Liver (tissue), 9 donors: ENCODE results near the gene GRIA1. TPM values are rescaled to one million over a fixed set of nuclear protein-coding genes. Genes with fewer than 3 reads are reported as not detected.

Source experiments
- DNase-seq: peaks from one replicate; pipeline ENCODE4 v3.0.0-alpha.2; 2017; ENCODE audit warnings: low spot score
- H3K27ac ChIP-seq, 2 donors: one replicate each; pipeline ENCODE4 v1.7.0; 2013; ENCODE audit warnings: inconsistent platforms in 2 of 2, low read length in 2 of 2, control low read depth in 1 of 2, low read depth in 1 of 2, mild to moderate bottlenecking in 1 of 2
- H3K27me3 ChIP-seq, 4 donors: one replicate each; pipeline versions ENCODE4 v1.6.1 to v1.7.0; 2013; ENCODE audit warnings: low read length in 3 of 4, inconsistent platforms in 1 of 4, mild to moderate bottlenecking in 1 of 4, moderate library complexity in 1 of 4; ENCODE audit not compliant: control insufficient read depth in 4 of 4, insufficient read depth in 4 of 4
- H3K36me3 ChIP-seq, 4 donors: one replicate each; pipeline versions ENCODE4 v1.6.1 to v1.7.0; 2013; ENCODE audit warnings: low read length in 3 of 4, mild to moderate bottlenecking in 3 of 4, low read depth in 1 of 4, moderate library complexity in 1 of 4; ENCODE audit not compliant: control insufficient read depth in 4 of 4, insufficient read depth in 3 of 4
- H3K4me1 ChIP-seq, 4 donors: one replicate each; pipeline versions ENCODE4 v1.6.1 to v1.7.0; 2013; ENCODE audit warnings: low read length in 3 of 4, mild to moderate bottlenecking in 3 of 4, moderate library complexity in 1 of 4; ENCODE audit not compliant: control insufficient read depth in 4 of 4, insufficient read depth in 4 of 4
- H3K4me3 ChIP-seq, 3 donors: one replicate each; pipeline versions ENCODE4 v1.6.1 to v1.7.0; 2013; ENCODE audit warnings: low read length in 3 of 3, control low read depth in 1 of 3, low read depth in 1 of 3, mild to moderate bottlenecking in 1 of 3
- H3K9ac ChIP-seq, 2 donors: one replicate each; pipeline ENCODE4 v1.7.0; 2013; ENCODE audit warnings: low read length in 2 of 2, mild to moderate bottlenecking in 2 of 2, moderate library complexity in 2 of 2, control low read depth in 1 of 2, low read depth in 1 of 2
- H3K9me3 ChIP-seq, 4 donors: one replicate each; pipeline versions ENCODE4 v1.6.1 to v1.7.0; 2013; ENCODE audit warnings: low read length in 3 of 4; ENCODE audit not compliant: control insufficient read depth in 4 of 4
- EGR1 ChIP-seq, 2 donors: IDR thresholded peaks; 2 replicates each; pipeline ENCODE4 v1.6.1; 2016 to 2018; ENCODE audit warnings: antibody characterized with exemption in 2 of 2, low read depth in 2 of 2
- FOXA2 ChIP-seq: IDR thresholded peaks from 2 replicates; pipeline ENCODE4 v1.6.1; 2016; ENCODE audit warnings: antibody characterized with exemption
- GABPA ChIP-seq, 2 donors: IDR thresholded peaks in 1 of 2; conservative IDR thresholded peaks in 1 of 2; 2 replicates each; pipeline ENCODE4 v1.6.1; 2016; ENCODE audit warnings: antibody characterized with exemption in 2 of 2, mild to moderate bottlenecking in 1 of 2, moderate library complexity in 1 of 2
- HNF4A ChIP-seq, 2 donors: conservative IDR thresholded peaks; 2 replicates each; pipeline ENCODE4 v1.6.1; 2016; ENCODE audit warnings: antibody characterized with exemption in 2 of 2, mild to moderate bottlenecking in 2 of 2
- HNF4G ChIP-seq: IDR thresholded peaks from 2 replicates; pipeline ENCODE4 v1.6.1; 2016; ENCODE audit warnings: antibody characterized with exemption
- JUND ChIP-seq, 2 donors: IDR thresholded peaks; 2 replicates each; pipeline ENCODE4 v1.6.1; 2016; ENCODE audit warnings: antibody characterized with exemption in 2 of 2
- NR2F2 ChIP-seq: IDR thresholded peaks from 2 replicates; pipeline ENCODE4 v1.6.1; 2016; ENCODE audit warnings: antibody characterized with exemption
- RAD21 ChIP-seq, 2 donors: IDR thresholded peaks; 2 replicates each; pipeline ENCODE4 v1.6.1; 2016; ENCODE audit warnings: antibody characterized with exemption in 2 of 2, mild to moderate bottlenecking in 2 of 2
- RXRA ChIP-seq, 2 donors: IDR thresholded peaks; 2 replicates each; pipeline ENCODE4 v1.6.1; 2017 to 2018; ENCODE audit warnings: antibody characterized with exemption in 2 of 2, mild to moderate bottlenecking in 1 of 2
- SP1 ChIP-seq: IDR thresholded peaks from 2 replicates; pipeline ENCODE4 v1.6.1; 2018; ENCODE audit warnings: antibody characterized with exemption, mild to moderate bottlenecking
- YY1 ChIP-seq: IDR thresholded peaks from 2 replicates; pipeline ENCODE4 v1.6.1; 2016; ENCODE audit warnings: antibody characterized with exemption, mild to moderate bottlenecking
- WGBS: extraction: QIAGEN DNeasy Blood & Tissue Kit; methylation state at CpG from one replicate; pipeline ENCODE4 v1.1.7; 2013; 5-methylcytosine and 5-hydroxymethylcytosine counted together
- polyA plus RNA-seq, 2 donors: library from polyadenylated mRNA; stranded (reverse) in 1 of 2; unstranded in 1 of 2; fragments of 200-250 nt in 1 of 2; fragments of >200 nt in 1 of 2; fragmentation: Nextera tagmentation in 1 of 2; extraction: Ambion mirVana in 1 of 2; gene quantifications; one replicate each; pipeline versions ENCODE4 v1.2.1 to v1.2.3, GENCODE V29; 2013 to 2015
- total RNA-seq, 2 donors: library from RNA; depleted of rRNA; stranded (reverse); fragments of >200 nt; gene quantifications; one replicate each; pipeline ENCODE4 v1.2.3, GENCODE V29; 2014
- TF ChIP-seq, protein P1 (sequence below): IDR thresholded peaks from 2 replicates; pipeline ENCODE4 v1.6.1; 2016; ENCODE audit warnings: antibody characterized with exemption
- TF ChIP-seq, protein P2 (sequence below): IDR thresholded peaks from 2 replicates; pipeline ENCODE4 v1.6.1; 2016; ENCODE audit warnings: antibody characterized with exemption
- donor health status: healthy.
- donor health status: healthy.
- donor health status: healthy.
- donor health status: healthy.
- donor health status: healthy.

The GRIA1 gene
- total and polyA plus RNA-seq, 4 donors = 0.08 TPM; not detected in 3

DNA sequence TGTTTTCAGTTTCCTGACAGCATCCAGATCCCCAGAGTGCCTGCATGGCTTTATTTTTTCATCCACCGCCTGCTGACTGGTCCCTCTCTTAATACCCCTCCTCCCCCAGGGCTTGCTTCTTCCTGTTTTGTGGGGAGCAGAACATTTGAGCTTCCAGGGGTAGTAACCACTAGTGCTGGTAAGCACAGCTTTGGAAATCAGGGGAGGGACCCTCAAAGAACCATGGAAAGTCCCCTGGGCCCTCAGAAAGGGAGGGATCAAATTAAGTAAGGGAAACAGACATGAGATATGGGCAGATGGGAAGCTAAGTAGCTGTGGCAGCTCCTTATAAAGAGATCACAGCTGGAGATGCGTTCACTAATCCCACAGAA lies 26.8 kb downstream of the GRIA1 start (continued):
- TF ChIP-seq GABPA (IDR thresholded peaks at IDR 0.05 in 1 of 2, conservative IDR thresholded peaks at IDR 0.05 in 1 of 2) (no peak), EGR1 (IDR thresholded peaks at IDR 0.05; ENCODE audit: low read depth in 2 of 2) (no peak)

DNA sequence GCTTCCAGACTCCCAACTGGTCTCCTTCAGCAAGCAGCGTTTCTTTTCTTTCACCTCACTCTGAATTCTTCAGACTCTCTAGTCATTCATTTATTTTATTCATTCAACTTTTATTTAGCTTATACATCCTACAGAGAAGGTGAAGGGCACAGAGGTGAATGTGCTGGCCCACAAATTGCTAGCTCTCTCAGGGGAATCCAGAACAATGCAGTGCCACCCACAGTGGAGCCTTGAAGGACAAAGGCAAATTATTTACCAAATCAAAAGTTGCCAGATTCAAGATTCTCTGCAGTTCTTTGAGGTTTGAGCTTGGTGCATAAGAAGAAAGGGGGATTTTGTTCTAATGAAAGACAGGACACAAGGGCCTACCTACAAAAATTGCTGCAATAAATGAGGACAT lies 29.7 kb downstream of the GRIA1 start:
- H3K27me3 ChIP-seq = no peaks in the 10 kb centered on the region
- H3K27ac ChIP-seq = no peak overlapping the region
- H3K9ac ChIP-seq = no peak overlapping the region
- 82% methylated on average over 1 of the region's 1 CpG for WGBS
- no peaks in the 10 kb centered on the region for H3K4me1 ChIP-seq
- TF ChIP-seq HNF4A (conservative IDR thresholded peaks at IDR 0.05) = no peak
- TF ChIP-seq RAD21 (IDR thresholded peaks at IDR 0.05) = no peak
- no peak for TF ChIP-seq SP1
- TF ChIP-seq FOXA2 = no peak
- TF ChIP-seq, protein P1, sequence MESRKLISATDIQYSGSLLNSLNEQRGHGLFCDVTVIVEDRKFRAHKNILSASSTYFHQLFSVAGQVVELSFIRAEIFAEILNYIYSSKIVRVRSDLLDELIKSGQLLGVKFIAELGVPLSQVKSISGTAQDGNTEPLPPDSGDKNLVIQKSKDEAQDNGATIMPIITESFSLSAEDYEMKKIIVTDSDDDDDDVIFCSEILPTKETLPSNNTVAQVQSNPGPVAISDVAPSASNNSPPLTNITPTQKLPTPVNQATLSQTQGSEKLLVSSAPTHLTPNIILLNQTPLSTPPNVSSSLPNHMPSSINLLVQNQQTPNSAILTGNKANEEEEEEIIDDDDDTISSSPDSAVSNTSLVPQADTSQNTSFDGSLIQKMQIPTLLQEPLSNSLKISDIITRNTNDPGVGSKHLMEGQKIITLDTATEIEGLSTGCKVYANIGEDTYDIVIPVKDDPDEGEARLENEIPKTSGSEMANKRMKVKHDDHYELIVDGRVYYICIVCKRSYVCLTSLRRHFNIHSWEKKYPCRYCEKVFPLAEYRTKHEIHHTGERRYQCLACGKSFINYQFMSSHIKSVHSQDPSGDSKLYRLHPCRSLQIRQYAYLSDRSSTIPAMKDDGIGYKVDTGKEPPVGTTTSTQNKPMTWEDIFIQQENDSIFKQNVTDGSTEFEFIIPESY = no peak
- TF ChIP-seq NR2F2 = no peak
- no peak for TF ChIP-seq JUND (IDR thresholded peaks at IDR 0.05)
- H3K36me3 ChIP-seq = no peaks in the 10 kb centered on the region
- no peak for DNase-seq
- H3K4me3 ChIP-seq = no peak overlapping the region
- H3K9me3 ChIP-seq = no peaks in the 10 kb centered on the region

DNA sequence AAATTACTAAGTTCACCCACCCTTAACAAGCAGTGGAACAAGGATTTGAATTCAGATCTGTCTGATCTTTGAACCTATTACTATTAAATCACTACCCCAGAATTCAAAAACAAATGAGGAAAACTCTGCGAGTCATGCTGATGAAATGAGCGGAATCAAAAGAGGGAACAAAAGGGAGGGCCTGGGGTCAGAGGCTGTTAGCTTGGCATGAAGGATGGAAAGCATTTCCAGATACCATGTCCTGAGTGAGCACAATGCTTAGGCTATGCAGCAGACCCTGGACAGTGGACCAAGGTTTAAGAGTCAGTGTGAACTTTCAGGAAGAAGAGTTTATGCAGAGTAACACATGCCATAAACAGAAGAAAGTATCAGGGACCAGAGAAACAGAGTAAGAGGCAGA lies 30.5 kb downstream of the GRIA1 start:
- no peak overlapping the region for H3K9ac ChIP-seq
- H3K4me3 ChIP-seq = no peak overlapping the region
- no peak overlapping the region for H3K27ac ChIP-seq
- no peaks in the 10 kb centered on the region for H3K36me3 ChIP-seq
- no peaks in the 10 kb centered on the region for H3K4me1 ChIP-seq
- H3K9me3 ChIP-seq = no peaks in the 10 kb centered on the region
- 93% methylated on average over 2 of the region's 2 CpGs for WGBS
- H3K27me3 ChIP-seq = no peaks in the 10 kb centered on the region
- no peak for TF ChIP-seq HNF4G
- DNase-seq = no peak

DNA sequence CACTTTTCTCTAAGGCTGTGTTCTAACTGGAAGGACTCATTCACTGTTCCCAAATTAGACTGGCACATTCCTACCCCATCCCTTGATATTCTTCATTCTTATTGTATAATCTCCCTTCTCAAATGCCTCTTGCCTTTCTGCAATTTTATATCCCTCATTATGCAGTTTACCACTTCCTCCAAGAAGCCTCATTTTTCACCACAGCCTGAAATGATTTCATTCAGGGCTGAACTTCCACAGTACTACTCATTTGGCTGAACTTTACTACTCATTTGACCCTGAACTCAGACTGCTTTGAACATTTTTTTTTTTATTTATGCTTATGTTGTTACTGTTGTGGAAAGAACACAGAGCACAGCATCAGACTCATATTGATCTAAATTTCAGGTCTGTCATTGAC lies 32.7 kb downstream of the GRIA1 start:
- DNase-seq = no peak
- no peaks in the 10 kb centered on the region for H3K27me3 ChIP-seq
- no peak overlapping the region for H3K4me3 ChIP-seq
- no peaks in the 10 kb centered on the region for H3K4me1 ChIP-seq
- H3K9ac ChIP-seq = no peak overlapping the region
- no peak overlapping the region for H3K27ac ChIP-seq
- TF ChIP-seq HNF4A (conservative IDR thresholded peaks at IDR 0.05) (no peak), NR2F2 (peak; percentile 41), YY1 (no peak), RXRA (IDR thresholded peaks at IDR 0.05) (peak; percentile 10 to 21), RAD21 (IDR thresholded peaks at IDR 0.05) (no peak), GABPA (IDR thresholded peaks at IDR 0.05 in 1 of 2, conservative IDR thresholded peaks at IDR 0.05 in 1 of 2) (no peak)
- TF ChIP-seq, protein P1 = no peak
- TF ChIP-seq, protein P2, sequence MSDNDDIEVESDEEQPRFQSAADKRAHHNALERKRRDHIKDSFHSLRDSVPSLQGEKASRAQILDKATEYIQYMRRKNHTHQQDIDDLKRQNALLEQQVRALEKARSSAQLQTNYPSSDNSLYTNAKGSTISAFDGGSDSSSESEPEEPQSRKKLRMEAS = no peak
- no peaks in the 10 kb centered on the region for H3K9me3 ChIP-seq
- H3K36me3 ChIP-seq = no peaks in the 10 kb centered on the region
